CD4-positive, alpha-beta T cell treated with Interleukin-21 for 1 hour (primary cell): Measurements from ENCODE around the gene ATP2B3.

Experiments
- DNase-seq: peaks from one replicate; pipeline ENCODE4 v3.0.0-alpha.2; 2020

The ATP2B3 gene

GRCh38 chrX:153511784-153512500 lies 5.5 kb upstream of the ATP2B3 start:
- no peak for DNase-seq

GRCh38 chrX:153512501-153512893 lies 4.9 kb upstream of the ATP2B3 start:
- DNase-seq = no peak

- DNase-seq = no peak
Measured at GRCh38 chrX:153513265-153513664, 4.2 kb upstream of the ATP2B3 start.

- no peak for DNase-seq
Measured at GRCh38 chrX:153514259-153514658, 3.2 kb upstream of the ATP2B3 start.

DNA sequence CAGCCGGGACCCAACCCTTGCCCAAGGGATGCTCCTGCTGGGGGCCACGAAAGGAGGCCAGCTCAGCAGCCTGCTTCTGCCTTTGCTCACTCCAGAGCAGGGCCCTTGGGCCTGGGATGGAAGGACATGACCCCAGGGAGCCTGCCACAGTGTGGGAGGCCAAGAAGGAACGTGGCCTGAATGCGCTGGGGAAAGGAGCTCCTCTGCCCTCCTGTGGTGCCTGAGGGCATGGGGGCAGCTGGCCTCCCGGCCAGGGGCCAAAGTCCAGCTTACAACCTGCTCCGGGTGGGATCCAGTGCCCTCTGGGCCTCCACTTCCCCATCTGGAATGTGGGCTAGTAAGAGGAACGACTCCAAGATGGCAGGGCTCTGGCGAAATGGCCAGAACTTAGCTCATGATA lies 2.0 kb upstream of the ATP2B3 start:
- no peak for DNase-seq

DNA sequence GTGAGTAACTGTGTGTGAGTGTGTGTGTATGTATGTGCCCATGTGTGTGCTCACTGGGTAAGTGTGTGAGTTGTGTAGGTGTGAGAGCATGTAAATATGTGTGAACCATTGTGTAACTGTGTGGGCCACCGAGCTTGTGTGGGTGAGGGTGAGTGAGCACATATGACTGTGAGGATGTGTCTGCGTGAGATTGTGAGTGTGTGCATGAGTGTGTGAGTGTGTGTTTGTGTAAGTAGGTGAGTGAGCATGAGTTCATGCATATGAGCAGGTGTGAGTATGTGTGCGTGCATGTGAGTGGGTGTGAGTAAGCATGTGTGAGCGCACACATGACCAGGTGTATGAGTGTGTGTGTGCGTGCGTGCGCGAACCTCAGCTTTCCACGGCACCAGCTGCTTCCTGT lies 1.4 kb upstream of the ATP2B3 start:
- no peak for DNase-seq

- no peak for DNase-seq
Measured at GRCh38 chrX:153517946-153518834, 748 bp downstream of the ATP2B3 start.

DNA sequence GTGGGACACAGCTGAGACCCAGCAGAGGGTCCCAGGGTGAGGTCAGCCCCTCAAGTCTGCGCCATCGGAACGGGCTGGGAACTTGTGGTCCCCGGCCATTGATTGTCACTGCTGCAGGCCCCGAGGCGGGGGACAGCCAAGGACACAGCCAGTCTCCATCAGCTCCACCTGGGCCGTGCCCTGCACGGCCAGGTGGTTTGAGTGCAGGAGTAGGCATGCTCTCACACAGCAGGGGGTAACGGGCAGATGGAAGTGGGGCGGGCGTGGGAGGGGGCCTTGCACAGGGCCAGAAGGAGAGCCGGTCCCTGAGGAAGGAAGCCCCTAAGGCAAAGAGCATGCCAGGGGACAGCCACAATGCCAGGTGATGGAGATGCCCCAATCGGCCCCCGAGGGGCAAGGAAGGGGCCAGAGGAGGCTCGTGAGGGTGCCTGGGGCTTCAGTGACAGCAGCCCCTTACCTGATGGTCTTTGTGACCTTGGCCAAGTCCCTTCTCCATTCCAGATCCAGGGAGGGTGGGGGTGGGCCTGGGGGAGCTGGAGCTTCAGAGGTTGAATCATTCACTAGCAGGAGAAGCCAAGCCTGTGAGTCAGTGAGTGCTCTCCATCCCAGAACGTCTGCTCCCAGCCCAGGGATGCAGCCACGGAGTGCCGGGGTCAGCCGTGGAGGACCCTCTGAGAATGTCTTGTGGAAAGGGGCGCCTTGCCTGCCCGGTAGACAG lies 2.3 kb downstream of the ATP2B3 start:
- no peak for DNase-seq

DNA sequence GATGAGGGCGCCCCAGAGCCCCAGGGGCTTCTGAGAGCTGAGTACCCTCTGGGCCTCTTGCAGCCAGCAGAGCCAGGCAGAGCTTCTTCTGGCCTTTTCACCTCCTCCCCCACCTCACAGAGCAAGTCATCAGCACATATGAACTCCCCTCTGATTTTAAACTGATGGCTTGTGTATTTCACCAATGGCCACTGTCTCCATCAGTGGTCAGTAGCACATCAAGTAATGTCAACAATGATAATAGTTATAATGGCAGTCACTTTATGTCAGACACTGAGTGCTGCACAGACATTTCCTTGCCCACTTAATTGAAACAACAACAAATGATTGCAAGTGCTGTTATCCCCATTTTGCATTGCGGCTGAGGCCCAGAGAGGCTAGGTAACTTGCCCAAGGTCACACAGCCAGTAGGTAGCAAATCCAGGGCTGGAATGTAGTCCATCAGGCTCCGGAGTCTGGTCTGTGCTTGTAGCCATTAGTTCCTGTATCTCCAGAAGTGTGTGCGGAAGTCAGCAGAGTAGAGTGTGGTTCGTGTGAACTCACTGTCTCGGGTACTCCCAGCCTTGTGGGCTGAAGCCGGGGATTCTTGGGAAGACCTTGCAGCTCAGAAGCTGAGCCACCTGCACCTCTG lies 3.0 kb downstream of the ATP2B3 start:
- DNase-seq = no peak

GRCh38 chrX:153521034-153521433 lies 3.6 kb downstream of the ATP2B3 start:
- no peak for DNase-seq

GRCh38 chrX:153522259-153522658 lies 4.8 kb downstream of the ATP2B3 start:
- DNase-seq = no peak

DNA sequence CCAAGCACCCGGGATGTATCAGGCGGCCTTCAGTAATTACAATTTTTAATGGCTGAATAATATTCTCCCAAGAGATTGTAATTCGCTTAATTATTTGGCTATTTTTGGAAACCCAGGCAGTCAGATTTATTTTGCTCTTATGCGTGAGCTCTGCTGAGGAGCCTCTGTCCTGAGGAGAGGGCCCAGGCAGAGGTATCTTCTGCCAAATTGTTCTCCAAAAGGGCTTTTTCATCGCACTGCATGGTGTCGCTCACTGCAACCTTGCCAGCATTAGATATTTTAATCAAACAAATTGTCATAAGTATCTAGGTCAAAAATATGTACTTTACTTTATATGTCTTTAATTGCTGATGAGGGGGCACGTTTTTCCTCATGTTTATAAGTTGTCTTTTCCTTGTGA lies 5.8 kb downstream of the ATP2B3 start:
- DNase-seq = no peak

DNA sequence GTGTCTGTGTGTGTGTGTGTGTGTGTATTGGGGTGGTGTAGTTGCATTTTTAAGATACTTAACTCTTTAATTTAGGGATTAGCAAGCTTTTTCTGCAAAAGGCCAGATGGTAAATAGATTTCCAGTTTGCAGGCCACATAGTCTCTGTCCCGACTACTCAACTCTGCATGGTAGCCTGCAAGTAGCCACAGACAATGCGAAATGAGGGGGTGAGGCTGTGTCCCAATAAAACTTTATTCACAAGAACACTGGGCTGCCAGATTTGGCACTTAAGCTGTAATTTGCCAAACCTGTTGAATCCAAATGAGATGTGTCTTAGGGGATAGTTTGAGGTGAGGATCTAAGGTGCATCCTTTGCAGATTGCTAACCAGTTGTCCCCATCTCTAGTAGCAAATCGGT lies 6.8 kb downstream of the ATP2B3 start:
- no peak for DNase-seq

DNA sequence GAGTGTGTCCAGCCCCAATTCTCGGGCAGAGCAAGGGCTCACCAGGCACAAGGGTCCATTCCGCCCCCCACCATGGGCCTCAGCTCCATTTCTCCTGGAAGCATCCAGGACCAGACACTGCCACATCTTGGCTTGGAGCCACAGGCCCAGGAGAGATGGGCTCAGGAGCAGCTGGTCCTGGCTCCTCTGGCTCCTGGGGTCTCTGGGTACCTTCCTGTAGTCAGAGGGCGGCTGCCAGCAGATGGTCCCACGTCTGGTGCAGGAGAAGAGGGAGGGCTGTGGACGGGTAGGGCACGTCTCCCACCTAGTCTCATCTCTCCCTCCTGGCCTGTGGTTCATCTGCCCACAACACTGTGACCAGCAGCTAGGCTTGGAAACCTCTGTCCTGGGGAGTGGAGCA lies 8.0 kb downstream of the ATP2B3 start:
- DNase-seq = no peak

DNA sequence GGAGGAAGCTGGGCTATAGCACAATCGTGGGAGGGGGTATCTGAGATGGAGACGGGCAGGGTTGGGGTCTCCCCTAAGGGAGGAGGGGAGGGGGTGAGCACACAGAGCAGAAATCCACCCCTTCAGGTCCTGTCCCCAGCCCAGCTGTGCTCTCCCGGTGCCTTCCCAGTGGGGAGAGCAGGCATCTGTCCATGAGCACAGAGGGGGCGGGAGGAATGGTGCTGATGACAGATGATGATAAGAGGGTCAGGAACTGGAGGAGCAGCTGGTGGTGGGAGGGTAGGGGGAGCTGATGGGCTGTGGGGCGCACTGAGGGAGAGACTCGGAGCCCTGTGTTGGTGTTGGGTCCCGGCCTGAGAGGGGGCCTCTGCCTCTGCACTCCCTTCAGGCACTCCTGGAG lies 8.6 kb downstream of the ATP2B3 start:
- no peak for DNase-seq

- no peak for DNase-seq
Measured at GRCh38 chrX:153526801-153527200, 9.4 kb downstream of the ATP2B3 start.

- DNase-seq = no peak
Measured at GRCh38 chrX:153527208-153527607, 9.8 kb downstream of the ATP2B3 start.

- no peak for DNase-seq
Measured at GRCh38 chrX:153530411-153531129, 13.1 kb downstream of the ATP2B3 start.

DNA sequence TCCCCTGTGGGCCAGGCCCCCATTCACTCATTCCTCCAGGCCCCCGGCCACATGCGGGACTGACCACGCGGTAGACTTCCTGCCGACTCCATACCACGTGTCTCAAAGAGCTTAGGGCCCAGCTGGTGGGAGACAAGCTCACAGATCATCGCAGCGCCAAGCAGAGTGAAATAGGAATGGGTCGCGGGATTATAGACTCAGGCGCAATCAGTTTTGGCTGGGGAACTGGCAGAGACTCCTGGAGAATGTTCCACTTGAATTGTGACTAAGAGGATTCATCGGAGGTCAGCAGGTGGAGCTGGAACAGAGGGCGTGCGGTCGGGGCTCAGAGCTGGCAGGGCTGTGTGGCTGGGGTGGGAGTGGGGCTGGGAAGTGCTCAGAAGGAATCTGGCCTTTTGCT lies 15.6 kb downstream of the ATP2B3 start:
- no peak for DNase-seq

- no peak for DNase-seq
Measured at GRCh38 chrX:153537080-153537479, 19.6 kb downstream of the ATP2B3 start.

GRCh38 chrX:153537526-153538295 lies 20.3 kb downstream of the ATP2B3 start:
- DNase-seq = no peak

DNA sequence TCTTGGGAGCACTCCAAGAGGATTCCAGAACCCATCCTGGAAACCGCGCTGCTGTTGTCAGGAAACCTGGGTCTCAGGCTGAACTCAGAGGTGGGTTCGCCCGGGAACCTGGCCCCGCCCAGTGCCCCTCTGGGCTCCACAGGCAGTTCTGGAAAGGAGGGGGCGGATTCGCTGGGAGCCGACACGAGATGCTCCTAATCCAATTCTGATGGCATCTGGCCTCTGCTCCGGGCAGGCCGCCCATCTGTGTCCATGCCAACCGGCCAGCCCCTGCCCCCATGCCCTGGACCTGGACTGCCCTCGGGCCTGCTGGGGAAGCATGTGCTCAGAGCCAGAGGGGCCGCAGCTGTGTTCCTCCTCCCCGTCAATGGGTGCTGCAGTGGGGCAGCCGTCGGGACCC lies 21.0 kb downstream of the ATP2B3 start:
- DNase-seq = no peak
